H1 (cell line): ENCODE data around the gene CCDC92B. TPM values are rescaled to one million over a fixed set of nuclear protein-coding genes. Genes with fewer than 3 reads are reported as not detected.

Experiments used
- CTCF ChIA-PET: fragments of 300-600 bp; sonication (Branson Sonifier 250); formaldehyde crosslinking; loops from one replicate; lab custom pipeline; 2021; ENCODE audit not compliant: partially characterized antibody; lab: Charles Lee
- POLR2A ChIA-PET: fragments of 300-600 bp; sonication (Branson Sonifier 250); formaldehyde crosslinking; loops from one replicate; lab custom pipeline; 2021; ENCODE audit warnings: inconsistent platforms; ENCODE audit not compliant: partially characterized antibody; lab: Charles Lee
- DNase-seq, 2 experiments: peaks; one replicate each; pipeline versions ENCODE4 v3.0.0 to v3.0.0-alpha.2; 2010 to 2022; ENCODE audit warnings: low spot score in 2 of 2, low read depth in 1 of 2, mixed read lengths in 1 of 2
- FAIRE-seq: peaks from 2 replicates; lab custom pipeline; 2011; peaks lifted over from hg19 to GRCh38; lab: Jason Lieb, UNC
- H2AFZ ChIP-seq: 2 replicates; pipeline ENCODE4 v1.8.1; 2012; ENCODE audit warnings: low read length, inconsistent platforms
- H2AK5ac ChIP-seq: 2 replicates; pipeline ENCODE4 v1.6.1; 2013; ENCODE audit warnings: low read depth, low read length
- H2BK120ac ChIP-seq: replicated peaks from 2 replicates; pipeline ENCODE3; 2013; ENCODE audit warnings: low read depth, low read length, inconsistent platforms
- H2BK12ac ChIP-seq: 2 replicates; pipeline ENCODE4 v1.6.1; 2013; ENCODE audit warnings: low read depth, low read length
- H2BK15ac ChIP-seq: 2 replicates; pipeline ENCODE4 v1.6.1; 2013; ENCODE audit warnings: low read length
- H2BK20ac ChIP-seq: 2 replicates; pipeline ENCODE4 v1.6.1; 2013; ENCODE audit warnings: low read length
- H2BK5ac ChIP-seq: 2 replicates; pipeline ENCODE4 v1.6.1; 2013; ENCODE audit warnings: low read depth, low read length
- H3K14ac ChIP-seq: 2 replicates; pipeline ENCODE4 v1.6.1; 2013; ENCODE audit warnings: inconsistent platforms; ENCODE audit not compliant: insufficient read length
- H3K18ac ChIP-seq: 2 replicates; pipeline ENCODE4 v1.6.1; 2013; ENCODE audit warnings: low read length; ENCODE audit errors: extremely low read depth
- H3K23ac ChIP-seq: 2 replicates; pipeline ENCODE4 v1.6.1; 2013; ENCODE audit warnings: inconsistent platforms; ENCODE audit not compliant: insufficient read length
- H3K23me2 ChIP-seq: 2 replicates; pipeline ENCODE4 v1.6.1; 2013; ENCODE audit warnings: low read depth, low read length
- H3K27ac ChIP-seq: 2 replicates; pipeline ENCODE4 v1.6.1; 2011; ENCODE audit warnings: low read depth, low read length, inconsistent platforms
- H3K27me3 ChIP-seq, 4 experiments: replicated peaks in 1 of 4; 1 replicate in 1 of 4; 2 replicates in 3 of 4; pipeline versions ENCODE4 v1.6.1 to v1.8.1; 2011 to 2013; ENCODE audit warnings: low read length in 3 of 4, mild to moderate bottlenecking in 3 of 4, inconsistent platforms in 2 of 4, mixed read lengths in 2 of 4, moderate library complexity in 1 of 4; ENCODE audit not compliant: control insufficient read depth in 3 of 4, insufficient read depth in 3 of 4; ENCODE audit errors: extremely low read depth in 1 of 4
- H3K36me3 ChIP-seq, 4 experiments: 2 replicates each; pipeline versions ENCODE4 v1.6.1 to v1.8.1; 2011 to 2013; ENCODE audit warnings: mild to moderate bottlenecking in 4 of 4, low read length in 3 of 4, moderate library complexity in 2 of 4, control low read depth in 1 of 4, inconsistent platforms in 1 of 4; ENCODE audit not compliant: insufficient read depth in 4 of 4, control insufficient read depth in 2 of 4
- H3K4ac ChIP-seq: replicated peaks from 2 replicates; pipeline ENCODE3; 2013; ENCODE audit warnings: low read length, low read depth, mixed read lengths, inconsistent platforms; ENCODE audit not compliant: insufficient read length
- H3K4me1 ChIP-seq, 4 experiments: replicated peaks in 1 of 4; 1 replicate in 1 of 4; 2 replicates in 3 of 4; pipeline versions ENCODE4 v1.6.1 to v1.8.1; 2011 to 2013; ENCODE audit warnings: low read length in 3 of 4, inconsistent platforms in 2 of 4, mixed read lengths in 1 of 4; ENCODE audit not compliant: insufficient read depth in 4 of 4, control insufficient read depth in 3 of 4
- H3K4me2 ChIP-seq, 2 experiments: 2 replicates each; pipeline versions ENCODE4 v1.6.1 to v1.8.1; 2011 to 2013; ENCODE audit warnings: low read depth in 2 of 2, low read length in 2 of 2, control low read depth in 1 of 2, inconsistent platforms in 1 of 2, mild to moderate bottlenecking in 1 of 2; ENCODE audit not compliant: insufficient read depth in 1 of 2
- H3K4me3 ChIP-seq, 4 experiments: fragments of 200-600, 300-600 bp in 1 of 4; sonication (generic), shearing (Covaris generic), sonication (Bioruptor Twin) in 1 of 4; 2 replicates each; pipeline versions ENCODE4 v1.5.1 to v1.8.1; 2011 to 2016; ENCODE audit warnings: low read length in 4 of 4, low read depth in 3 of 4, control low read depth in 2 of 4, inconsistent platforms in 2 of 4, mild to moderate bottlenecking in 2 of 4, mixed read lengths in 1 of 4, moderate library complexity in 1 of 4; ENCODE audit not compliant: insufficient read depth in 2 of 4; ENCODE audit errors: extremely low read depth in 1 of 4
- H3K56ac ChIP-seq: replicated peaks from 2 replicates; pipeline ENCODE3; 2013; ENCODE audit warnings: low read depth, mild to moderate bottlenecking, mixed read lengths, low read length, inconsistent platforms; ENCODE audit not compliant: insufficient read length
- H3K79me1 ChIP-seq: 2 replicates; pipeline ENCODE4 v1.6.1; 2013; ENCODE audit warnings: low read depth, low read length, control low read depth
- H3K79me2 ChIP-seq, 2 experiments: 2 replicates each; pipeline versions ENCODE4 v1.6.1 to v1.8.1; 2012 to 2013; ENCODE audit warnings: low read length in 2 of 2, mild to moderate bottlenecking in 2 of 2, inconsistent platforms in 1 of 2; ENCODE audit not compliant: insufficient read depth in 2 of 2, control insufficient read depth in 1 of 2
- H3K9ac ChIP-seq, 4 experiments: replicated peaks in 1 of 4; 1 replicate in 1 of 4; 2 replicates in 3 of 4; pipeline versions ENCODE4 v1.6.1 to v1.8.1; 2011 to 2013; ENCODE audit warnings: low read depth in 3 of 4, low read length in 3 of 4, control low read depth in 2 of 4, mild to moderate bottlenecking in 2 of 4, moderate library complexity in 2 of 4, inconsistent platforms in 1 of 4; ENCODE audit errors: extremely low read depth in 1 of 4
- H3K9me3 ChIP-seq, 2 experiments: 2 replicates each; pipeline versions ENCODE4 v1.6.1 to v1.8.1; 2012 to 2013; ENCODE audit warnings: mild to moderate bottlenecking in 2 of 2, moderate library complexity in 2 of 2, control low read depth in 1 of 2, inconsistent platforms in 1 of 2, low read depth in 1 of 2, low read length in 1 of 2, mixed read lengths in 1 of 2; ENCODE audit not compliant: insufficient read depth in 2 of 2
- H4K20me1 ChIP-seq, 2 experiments: replicated peaks in 1 of 2; 2 replicates each; pipeline versions ENCODE3 to v1.8.1; 2011 to 2013; ENCODE audit warnings: inconsistent platforms in 2 of 2, low read length in 2 of 2, mild to moderate bottlenecking in 1 of 2; ENCODE audit not compliant: insufficient read depth in 2 of 2, control insufficient read depth in 1 of 2
- H4K5ac ChIP-seq: 2 replicates; pipeline ENCODE4 v1.6.1; 2013; ENCODE audit warnings: low read length, low read depth, mixed read lengths, inconsistent platforms; ENCODE audit not compliant: insufficient read length
- H4K8ac ChIP-seq: 2 replicates; pipeline ENCODE4 v1.8.0; 2013; ENCODE audit warnings: mild to moderate bottlenecking, moderate library complexity, low read length, inconsistent platforms; ENCODE audit not compliant: insufficient read depth; ENCODE audit errors: extremely low read depth
- H4K91ac ChIP-seq: replicated peaks from 2 replicates; pipeline ENCODE3; 2013; ENCODE audit warnings: low read length, mixed read lengths, inconsistent platforms; ENCODE audit not compliant: insufficient read length
- BCL11A ChIP-seq, 2 experiments: IDR thresholded peaks; one replicate each; pipeline ENCODE4 v1.6.1; 2011; ENCODE audit warnings: low read depth in 2 of 2, low read length in 2 of 2, mild to moderate bottlenecking in 2 of 2
- KDM4A ChIP-seq: IDR thresholded peaks from one replicate; pipeline ENCODE4 v1.7.1; 2012; ENCODE audit warnings: low read depth, mild to moderate bottlenecking, moderate library complexity, low read length, inconsistent platforms; ENCODE audit not compliant: severe bottlenecking
- SIN3A ChIP-seq, 2 experiments: IDR thresholded peaks in 1 of 2; conservative IDR thresholded peaks in 1 of 2; 2 replicates each; pipeline ENCODE4 v1.6.1; 2011 to 2012; ENCODE audit warnings: low read length in 2 of 2, improper control_type of control experiment in 1 of 2, low read depth in 1 of 2, mild to moderate bottlenecking in 1 of 2
- TAF1 ChIP-seq: IDR thresholded peaks from 2 replicates; pipeline ENCODE4 v1.6.1; 2011; ENCODE audit warnings: mild to moderate bottlenecking, low read depth, low read length
- WGBS, 2 experiments: shearing (Covaris generic) in 1 of 2; methylation state at CpG; one replicate each; pipeline versions ENCODE4 v1.1.6 to v1.1.7; 2013 to 2015; ENCODE audit warnings: low lambda C conversion rate in 2 of 2, mixed read lengths in 2 of 2, inconsistent platforms in 1 of 2, low coverage in 1 of 2, missing lambda C conversion rate in 1 of 2; ENCODE audit not compliant: insufficient replicate concordance in 2 of 2, insufficient coverage in 1 of 2, insufficient read length in 1 of 2; ENCODE audit errors: extremely low coverage in 1 of 2, missing lambda C conversion rate in 1 of 2; 5-methylcytosine and 5-hydroxymethylcytosine counted together
- long read RNA-seq, 2 experiments: library from RNA in 1 of 2; library from capped mRNA in 1 of 2; stranded (forward); transcript quantifications; one replicate each; pipeline ENCODE4 v2.0.0, GENCODE V29; 2021; ENCODE audit warnings: inconsistent platforms in 1 of 2
- polyA minus RNA-seq, 3 experiments: library from RNA; depleted of rRNA, polyadenylated mRNA; stranded (reverse); fragments of >200 nt; gene quantifications; 1 replicate in 2 of 3; 2 replicates in 1 of 3; pipeline ENCODE4 v1.2.3, GENCODE V29; 2011
- polyA plus RNA-seq, 7 experiments: library from polyadenylated mRNA; depleted of rRNA in 3 of 7; stranded (reverse) in 5 of 7; unstranded in 2 of 7; fragments of >200 nt in 5 of 7; fragments of 200-250 nt in 2 of 7; gene quantifications; 1 replicate in 5 of 7; 2 replicates in 1 of 7; 4 replicates in 1 of 7; pipeline versions ENCODE4 v1.2.1 to v1.2.3, GENCODE V29; 2011 to 2013; ENCODE audit warnings: missing spikeins in 2 of 7, mixed read lengths in 2 of 7
- total RNA-seq: library from RNA; stranded (reverse); fragmentation: NEBNext Ultra II Directional; extraction: Animal tissue kit (Norgen Biotek cat#: 25700); gene quantifications from 2 replicates; pipeline ENCODE4 v1.2.1, GENCODE V29; 2021

The CCDC92B gene
- 11.9 and 12.1 TPM in 2 replicates for total RNA-seq
- polyA plus RNA-seq (2011; rRNA removed), result 5.5 and 9.0 TPM in 2 replicates
- 5.5 TPM for polyA plus RNA-seq (2011; cell fraction: cytosol; rRNA removed)
- polyA plus RNA-seq (2011; cell fraction: nucleus; rRNA removed), result 11.0 TPM
- 9.2 to 11.7 TPM (median 11.1 TPM) in 4 replicates for polyA plus RNA-seq (2012, experiment 1 of 2)
- 12.5 TPM for polyA plus RNA-seq (2012, experiment 2 of 2)
- 8.5 TPM for polyA plus RNA-seq (2013, experiment 1 of 2)
- polyA plus RNA-seq (2013, experiment 2 of 2), result 8.3 TPM
- polyA minus RNA-seq (2011; rRNA and poly(A)+ RNA removed), result 4.7 and 10.4 TPM in 2 replicates
- polyA minus RNA-seq (2011; cell fraction: cytosol; rRNA and poly(A)+ RNA removed), result 6.5 TPM
- polyA minus RNA-seq (2011; cell fraction: nucleus; rRNA and poly(A)+ RNA removed), result 4.9 TPM
- long read RNA-seq, experiment 1, partial matches to known transcripts, result 0 of 3 reads
- long read RNA-seq, experiment 1, other reads (novel, unspliced or antisense), result 0 of 3 reads
- long read RNA-seq, experiment 2, result 0 reads

- H3K79me1 ChIP-seq, result no peaks in the 10 kb centered on the region
- DNase-seq (peak in 1 of 2 experiments; percentile 62), FAIRE-seq (no peak)
- H2BK120ac ChIP-seq, result no peak within 1 kb of the TSS
- H3K9ac ChIP-seq, result peak within 1 kb of the TSS in 1 of 4 experiments; percentile 57; a peak in 4 of 7 replicates
- H4K5ac ChIP-seq, result no peak within 1 kb of the TSS
- H3K27ac ChIP-seq, result no peak within 1 kb of the TSS; the same call in 1 of the 2 replicates
- 4% methylated on average over 26 of the region's 76 CpGs; no CpG with 5 or more reads in 1 of the 2 experiments for WGBS, 2 experiments
- 0 out of 2 replicates have a peak within 1 kb of the TSS, but pooled peaks have one; percentile 82 for H2BK5ac ChIP-seq
- POLR2A ChIA-PET, result interaction anchor here (0.8 to 1.8 kb wide), 3 partner anchors 23 to 238 kb away, joined by 3 to 5 read pairs (median 3); partner anchors contain the start of gene METTL16
- H2BK15ac ChIP-seq, result peak within 1 kb of the TSS; percentile 95; the same call in 1 of the 2 replicates
- CTCF ChIA-PET, result interaction anchor here (1.4 to 1.6 kb wide), 2 partner anchors 28 to 37 kb away, joined by 4 to 6 read pairs; no protein-coding TSS in a partner anchor
- no peak within 1 kb of the TSS for H3K23ac ChIP-seq
- no peak for TF ChIP-seq SIN3A (conservative IDR thresholded peaks at IDR 0.05 in 1 of 2, IDR thresholded peaks at IDR 0.05 in 1 of 2; ENCODE audit: low read depth in 1 of 2, low read length in 2 of 2)
- TF ChIP-seq TAF1, result peak; percentile 37; the same call in 1 of the 2 replicates
- no peak for TF ChIP-seq BCL11A (IDR thresholded peaks at IDR 0.05; ENCODE audit: low read depth in 2 of 2, low read length in 2 of 2)
- TF ChIP-seq KDM4A, result peak; percentile 68
- no peaks in the 10 kb centered on the region for H3K36me3 ChIP-seq
- H2BK12ac ChIP-seq, result peak within 1 kb of the TSS; percentile 43; the same call in 1 of the 2 replicates
- H3K18ac ChIP-seq, result peak within 1 kb of the TSS; percentile 71
- H3K23me2 ChIP-seq, result peaks cover 4% of the 10 kb centered on the region; the same call in 1 of the 2 replicates
- H4K20me1 ChIP-seq, result peaks cover 3 to 6% of the 10 kb centered on the region in 2 experiments
- no peak within 1 kb of the TSS for H3K56ac ChIP-seq
- H2AFZ ChIP-seq, result no peak within 1 kb of the TSS
- no peak within 1 kb of the TSS for H3K4ac ChIP-seq
- peaks cover 0 to 4% (median 1%) of the 10 kb centered on the region in 4 experiments; a peak in 3 of 7 replicates for H3K27me3 ChIP-seq
- no peak within 1 kb of the TSS for H3K14ac ChIP-seq
- H3K9me3 ChIP-seq, result no peaks in the 10 kb centered on the region
- no peak within 1 kb of the TSS for H4K91ac ChIP-seq
- H2BK20ac ChIP-seq, result no peak within 1 kb of the TSS
- H3K4me2 ChIP-seq, result peak within 1 kb of the TSS; percentile 61 to 79
- peak within 1 kb of the TSS; percentile 59 to 74 (median 60) for H3K4me3 ChIP-seq
- H2AK5ac ChIP-seq, result no peak within 1 kb of the TSS; the same call in 1 of the 2 replicates
- peaks cover 0 to 11% (median 4%) of the 10 kb centered on the region in 4 experiments; a peak in 3 of 7 replicates for H3K4me1 ChIP-seq
- H4K8ac ChIP-seq, result peak within 1 kb of the TSS; percentile 4; the same call in 1 of the 2 replicates
- 0 out of 4 replicates have a peak, but pooled peaks cover 0 to 3% of the 10 kb centered on the region in 2 experiments for H3K79me2 ChIP-seq
These were observed at the start of gene CCDC92B for GRCh38 chr17:2749058-2749783. CCDC92B (minus strand) TSS chr17:2749652; CDS start chr17:2735145, 14,507 bp downstream.
